ENCODE data around the gene XYLT1.

GRCh38 chr16:17299790-17300189 lies 171.0 kb downstream of the XYLT1 start:
- TF ChIP-seq CTCF (IDR thresholded peaks at IDR 0.05; ENCODE audit: low read depth, low read length) (no peak), EZH2phosphoT487 (IDR thresholded peaks at IDR 0.05; ENCODE audit: low read depth) (no peak)

Measured in OCI-LY3 (cell line).